IPS DF 6.9 (cell line): Measurements from ENCODE around the gene CACNA1G.

Source experiments
- DNase-seq: peaks from one replicate; pipeline ENCODE4 v3.0.0-alpha.2; 2013; ENCODE audit warnings: low read depth, low spot score
- H3K27ac ChIP-seq: one replicate; pipeline ENCODE4 v1.5.1; 2013; ENCODE audit warnings: low read length, control low read depth
- H3K27me3 ChIP-seq: 2 replicates; pipeline ENCODE4 v1.6.1; 2013; ENCODE audit warnings: mild to moderate bottlenecking, low read length; ENCODE audit not compliant: control insufficient read depth, insufficient read depth
- H3K36me3 ChIP-seq: 2 replicates; pipeline ENCODE4 v1.6.1; 2013; ENCODE audit warnings: low read length; ENCODE audit not compliant: control insufficient read depth, insufficient read depth
- H3K4me1 ChIP-seq: 2 replicates; pipeline ENCODE4 v1.6.1; 2013; ENCODE audit warnings: low read length; ENCODE audit not compliant: control insufficient read depth, insufficient read depth
- H3K4me3 ChIP-seq: 2 replicates; pipeline ENCODE4 v1.5.1; 2013; ENCODE audit warnings: mild to moderate bottlenecking, low read length
- H3K9me3 ChIP-seq: 2 replicates; pipeline ENCODE4 v1.6.1; 2013; ENCODE audit warnings: low read length, inconsistent platforms; ENCODE audit not compliant: control insufficient read depth, insufficient read depth
- WGBS: extraction: QIAGEN DNeasy Blood & Tissue Kit; methylation state at CpG from one replicate; pipeline ENCODE4 v1.1.7; 2013; ENCODE audit warnings: mixed read lengths, missing lambda C conversion rate; ENCODE audit not compliant: insufficient read length, insufficient coverage; 5-methylcytosine and 5-hydroxymethylcytosine counted together

CACNA1G gene

DNA sequence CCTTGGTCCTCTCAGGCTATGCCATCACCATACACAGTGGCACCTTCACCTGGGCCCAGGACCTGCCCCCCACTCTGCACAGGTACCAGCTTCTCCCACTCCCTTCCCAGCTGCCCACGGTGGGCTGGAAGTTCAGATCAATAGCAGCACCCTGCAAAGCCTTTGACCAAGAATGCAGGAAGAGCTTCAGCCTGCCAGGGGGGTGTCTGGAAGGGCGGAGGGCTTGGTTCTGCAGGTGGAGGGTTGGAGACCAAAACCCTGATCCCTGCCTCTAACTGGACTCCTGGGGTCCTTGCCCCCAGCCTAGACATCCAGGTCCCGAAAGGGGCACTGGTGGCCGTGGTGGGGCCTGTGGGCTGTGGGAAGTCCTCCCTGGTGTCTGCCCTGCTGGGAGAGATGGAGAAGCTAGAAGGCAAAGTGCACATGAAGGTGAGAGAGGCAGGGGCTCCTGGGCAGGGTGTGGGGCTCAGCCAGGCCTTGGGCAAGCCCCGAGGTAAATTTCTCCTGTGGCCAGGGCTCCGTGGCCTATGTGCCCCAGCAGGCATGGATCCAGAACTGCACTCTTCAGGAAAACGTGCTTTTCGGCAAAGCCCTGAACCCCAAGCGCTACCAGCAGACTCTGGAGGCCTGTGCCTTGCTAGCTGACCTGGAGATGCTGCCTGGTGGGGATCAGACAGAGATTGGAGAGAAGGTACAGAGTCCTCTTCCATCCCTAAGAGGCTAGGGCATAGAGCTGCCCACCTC lies 108.5 kb downstream of the CACNA1G start:
- Histone ChIP-seq H3K27ac (no peak overlapping the region), H3K4me3 (no peak overlapping the region), H3K4me1 (peaks cover 3% of the 10 kb centered on the region; the same call in 1 of the 2 replicates), H3K9me3 (no peaks in the 10 kb centered on the region), H3K36me3 (no peaks in the 10 kb centered on the region), H3K27me3 (no peaks in the 10 kb centered on the region)
- WGBS, result no CpG with 5 or more reads among the region's 9 CpGs
- no peak for DNase-seq

DNA sequence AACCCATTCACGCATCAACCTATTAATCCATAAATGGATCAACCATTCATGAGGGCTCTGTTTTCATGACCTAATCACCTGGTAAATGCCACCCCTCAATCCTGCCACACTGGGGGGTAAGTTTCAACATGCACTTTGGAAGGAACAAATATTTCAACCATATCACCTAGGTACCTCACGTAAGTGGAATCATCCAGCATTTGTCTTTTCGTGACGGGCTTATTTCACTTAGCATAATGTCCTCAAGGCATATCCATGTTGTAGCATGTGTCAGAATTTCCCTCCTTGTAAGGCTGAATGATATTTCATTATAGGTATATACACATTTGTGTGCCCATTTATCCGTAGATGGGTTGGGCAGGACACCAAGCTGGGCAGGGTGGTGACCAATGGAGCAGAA lies 111.6 kb downstream of the CACNA1G start:
- whole genome bisulfite sequencing, result 100% methylated on average over 1 of the region's 5 CpGs
- no peaks in the 10 kb centered on the region for H3K27me3 ChIP-seq
- no peak overlapping the region for H3K4me3 ChIP-seq
- no peaks in the 10 kb centered on the region for H3K36me3 ChIP-seq
- H3K4me1 ChIP-seq, result peaks cover 3% of the 10 kb centered on the region; the same call in 1 of the 2 replicates
- no peaks in the 10 kb centered on the region for H3K9me3 ChIP-seq
- H3K27ac ChIP-seq, result no peak overlapping the region
- no peak for DNase-seq

GRCh38 chr17:50672831-50673551 lies 112.5 kb downstream of the CACNA1G start:
- WGBS, result no CpG with 5 or more reads among the region's 20 CpGs
- no peak overlapping the region for H3K27ac ChIP-seq
- H3K36me3 ChIP-seq, result no peaks in the 10 kb centered on the region
- H3K4me3 ChIP-seq, result no peak overlapping the region
- DNase-seq, result no peak
- peaks cover 3% of the 10 kb centered on the region; the same call in 1 of the 2 replicates for H3K4me1 ChIP-seq
- H3K27me3 ChIP-seq, result no peaks in the 10 kb centered on the region
- no peaks in the 10 kb centered on the region for H3K9me3 ChIP-seq

GRCh38 chr17:50675190-50675589 lies 114.7 kb downstream of the CACNA1G start:
- Histone ChIP-seq H3K9me3 (no peaks in the 10 kb centered on the region), H3K4me1 (no peaks in the 10 kb centered on the region; the same call in 1 of the 2 replicates), H3K36me3 (no peaks in the 10 kb centered on the region), H3K4me3 (no peak overlapping the region), H3K27me3 (no peaks in the 10 kb centered on the region), H3K27ac (no peak overlapping the region)
- no peak for DNase-seq
- no CpG with 5 or more reads among the region's 3 CpGs for WGBS

DNA sequence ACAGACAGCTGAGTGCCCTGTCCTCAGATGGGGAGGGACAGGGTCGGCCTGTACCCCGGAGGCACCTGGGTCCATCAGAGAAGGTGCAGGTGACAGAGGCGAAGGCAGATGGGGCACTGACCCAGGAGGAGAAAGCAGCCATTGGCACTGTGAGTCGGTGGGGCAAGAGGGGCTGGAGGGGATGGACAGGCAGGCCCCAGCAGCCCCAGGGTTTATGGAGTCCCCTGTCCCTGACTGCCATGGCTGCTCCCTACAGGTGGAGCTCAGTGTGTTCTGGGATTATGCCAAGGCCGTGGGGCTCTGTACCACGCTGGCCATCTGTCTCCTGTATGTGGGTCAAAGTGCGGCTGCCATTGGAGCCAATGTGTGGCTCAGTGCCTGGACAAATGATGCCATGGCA lies 115.1 kb downstream of the CACNA1G start:
- no peaks in the 10 kb centered on the region for H3K27me3 ChIP-seq
- no peaks in the 10 kb centered on the region for H3K9me3 ChIP-seq
- no peaks in the 10 kb centered on the region; the same call in 1 of the 2 replicates for H3K4me1 ChIP-seq
- no peak overlapping the region for H3K4me3 ChIP-seq
- DNase-seq, result no peak
- no peak overlapping the region for H3K27ac ChIP-seq
- WGBS, result no CpG with 5 or more reads among the region's 7 CpGs
- H3K36me3 ChIP-seq, result no peaks in the 10 kb centered on the region

GRCh38 chr17:50676065-50676975 lies 115.8 kb downstream of the CACNA1G start:
- Histone ChIP-seq H3K27ac (no peak overlapping the region), H3K36me3 (no peaks in the 10 kb centered on the region), H3K4me3 (no peak overlapping the region), H3K4me1 (no peaks in the 10 kb centered on the region; the same call in 1 of the 2 replicates), H3K9me3 (no peaks in the 10 kb centered on the region), H3K27me3 (no peaks in the 10 kb centered on the region)
- WGBS, result no CpG with 5 or more reads among the region's 24 CpGs
- DNase-seq, result no peak
